ENCODE measurements around the gene STIL.

The STIL gene

GRCh38 chr1:47243910-47244309 lies 70.0 kb downstream of the STIL start:
- Mint-ChIP-seq H3K27me3 (ENCODE audit: low read depth, poor library complexity) (peaks cover 80% of the 10 kb centered on the region), H3K27ac (no peak overlapping the region), H3K36me3 (ENCODE audit: low read depth) (peaks cover 2% of the 10 kb centered on the region), H3K9me3 (no peaks in the 10 kb centered on the region), H3K4me3 (no peak overlapping the region), H3K4me1 (no peaks in the 10 kb centered on the region)
- no peak for DNase-seq
- no peak for TF ChIP-seq CTCF (IDR thresholded peaks at IDR 0.05)

GRCh38 chr1:47241114-47242113 lies 72.5 kb downstream of the STIL start:
- H3K4me3 Mint-ChIP-seq, result no peak overlapping the region

GRCh38 chr1:47238935-47239592 lies 74.9 kb downstream of the STIL start:
- no peaks in the 10 kb centered on the region for H3K36me3 Mint-ChIP-seq (ENCODE audit: low read depth)
- no peak for TF ChIP-seq CTCF (IDR thresholded peaks at IDR 0.05)
- peaks cover 93% of the 10 kb centered on the region for H3K27me3 Mint-ChIP-seq (ENCODE audit: low read depth, poor library complexity)
- no peak overlapping the region for H3K4me3 Mint-ChIP-seq
- no peak overlapping the region for H3K27ac Mint-ChIP-seq
- peaks cover 8% of the 10 kb centered on the region for H3K4me1 Mint-ChIP-seq
- no peaks in the 10 kb centered on the region for H3K9me3 Mint-ChIP-seq
- DNase-seq, result no peak

More at GRCh38 chr1:47241114-47242113, 72.5 kb downstream of the STIL start:
- Mint-ChIP-seq H3K9me3 (no peaks in the 10 kb centered on the region), H3K36me3 (ENCODE audit: low read depth) (no peaks in the 10 kb centered on the region), H3K27ac (no peak overlapping the region), H3K4me1 (no peaks in the 10 kb centered on the region), H3K27me3 (ENCODE audit: low read depth, poor library complexity) (peaks cover 93% of the 10 kb centered on the region)
- no peak for TF ChIP-seq CTCF (IDR thresholded peaks at IDR 0.05)
- DNase-seq, result no peak

GRCh38 chr1:47235806-47236205 lies 78.1 kb downstream of the STIL start:
- H3K4me1 Mint-ChIP-seq, result peaks cover 23% of the 10 kb centered on the region
- no peaks in the 10 kb centered on the region for H3K36me3 Mint-ChIP-seq (ENCODE audit: low read depth)
- H3K27ac Mint-ChIP-seq, result no peak overlapping the region
- no peak for TF ChIP-seq CTCF (IDR thresholded peaks at IDR 0.05)
- no peak for DNase-seq
- peaks cover 93% of the 10 kb centered on the region for H3K27me3 Mint-ChIP-seq (ENCODE audit: low read depth, poor library complexity)
- H3K4me3 Mint-ChIP-seq, result no peak overlapping the region
- H3K9me3 Mint-ChIP-seq, result no peaks in the 10 kb centered on the region

- peak; percentile 39 for DNase-seq
- Mint-ChIP-seq H3K4me3 (no peak overlapping the region), H3K9me3 (no peaks in the 10 kb centered on the region), H3K27me3 (ENCODE audit: low read depth, poor library complexity) (peaks cover 95% of the 10 kb centered on the region), H3K36me3 (ENCODE audit: low read depth) (no peaks in the 10 kb centered on the region), H3K27ac (no peak overlapping the region), H3K4me1 (peaks cover 23% of the 10 kb centered on the region)
- no peak for TF ChIP-seq CTCF (IDR thresholded peaks at IDR 0.05)
These were observed 78.7 kb downstream of the STIL start for GRCh38 chr1:47235241-47235681.
